Karpas-422 (cell line): ENCODE measurements around the gene DAB1. TPM values are rescaled to one million over a fixed set of nuclear protein-coding genes. Genes with fewer than 3 reads are reported as not detected.

Source experiments
- DNase-seq: peaks from one replicate; pipeline ENCODE4 v3.0.0-alpha.2; 2015
- H2AFZ ChIP-seq: fragments of 200-600 bp; sonication (generic); 2 replicates; pipeline ENCODE4 v1.6.1; 2014; ENCODE audit warnings: antibody characterized with exemption, low read length, mixed read lengths
- H3K27ac ChIP-seq: fragments of 200-600 bp; sonication (generic); 2 replicates; pipeline ENCODE4 v1.5.1; 2014; ENCODE audit warnings: mild to moderate bottlenecking, low read length, moderate library complexity
- H3K27me3 ChIP-seq: fragments of 200-600 bp; sonication (generic); 2 replicates; pipeline ENCODE4 v1.6.1; 2014; ENCODE audit warnings: low read length, mixed read lengths
- H3K36me3 ChIP-seq: fragments of 200-600 bp; sonication (generic); 2 replicates; pipeline ENCODE4 v1.6.1; 2014; ENCODE audit warnings: low read length, mixed read lengths; ENCODE audit not compliant: insufficient read depth
- H3K4me1 ChIP-seq: fragments of 200-600 bp; sonication (generic); 2 replicates; pipeline ENCODE4 v1.6.1; 2014; ENCODE audit warnings: mild to moderate bottlenecking, low read length, mixed read lengths
- H3K4me2 ChIP-seq: fragments of 200-600 bp; sonication (generic); 2 replicates; pipeline ENCODE4 v1.6.1; 2014; ENCODE audit warnings: low read length, low read depth, mild to moderate bottlenecking; ENCODE audit not compliant: poor library complexity, severe bottlenecking
- H3K4me3 ChIP-seq: fragments of 200-600 bp; sonication (generic); 2 replicates; pipeline ENCODE4 v1.5.1; 2014; ENCODE audit warnings: mild to moderate bottlenecking, antibody characterized with exemption, low read length, mixed read lengths
- H3K79me2 ChIP-seq: fragments of 200-600 bp; sonication (generic); 2 replicates; pipeline ENCODE4 v1.6.1; 2014; ENCODE audit warnings: mild to moderate bottlenecking, low read length, mixed read lengths
- H3K9ac ChIP-seq: fragments of 200-600 bp; sonication (generic); 2 replicates; pipeline ENCODE4 v1.6.0; 2014; ENCODE audit warnings: low read length
- H3K9me2 ChIP-seq: fragments of 200-600 bp; sonication (generic), shearing (Covaris generic); replicated peaks from 2 replicates; pipeline ENCODE4 v1.6.0; 2014; ENCODE audit warnings: mild to moderate bottlenecking, low read length, moderate library complexity; ENCODE audit not compliant: insufficient read depth
- H3K9me3 ChIP-seq: fragments of 300-700, 200-600 bp; sonication (generic); 2 replicates; pipeline ENCODE4 v1.6.1; 2014; ENCODE audit warnings: low read length, mixed read lengths
- H4K20me1 ChIP-seq: fragments of 200-600 bp; sonication (generic); 2 replicates; pipeline ENCODE4 v1.6.1; 2014; ENCODE audit warnings: mild to moderate bottlenecking, antibody characterized with exemption, low read length, low read depth; ENCODE audit not compliant: insufficient read depth
- total RNA-seq: library from RNA; depleted of rRNA; stranded (reverse); fragments of >200 nt; shearing (Covaris generic); gene quantifications from 2 replicates; pipeline ENCODE4 v1.2.3, GENCODE V29; 2014; ENCODE audit warnings: low replicate concordance

DAB1 gene
- total RNA-seq, 1 experiment from 2014 or later = 0.78 TPM

- DNase-seq = no peak
- no peak overlapping the region for H3K9ac ChIP-seq
Measured at GRCh38 chr1:57423135-57423655, 665 bp downstream of the DAB1 start.

GRCh38 chr1:57422271-57423134, 1.4 kb downstream of the DAB1 start:
- Histone ChIP-seq H3K4me2 (no peak overlapping the region), H3K36me3 (no peaks in the 10 kb centered on the region), H3K4me1 (no peaks in the 10 kb centered on the region), H2AFZ (no peak overlapping the region), H3K9me2 (no peaks in the 10 kb centered on the region), H3K9ac (no peak overlapping the region), H3K9me3 (no peaks in the 10 kb centered on the region), H3K27ac (no peak overlapping the region), H3K4me3 (no peak overlapping the region), H3K79me2 (no peaks in the 10 kb centered on the region), H3K27me3 (no peaks in the 10 kb centered on the region), H4K20me1 (no peaks in the 10 kb centered on the region)
- DNase-seq = no peak

More at GRCh38 chr1:57423135-57423655, 665 bp downstream of the DAB1 start:
- Histone ChIP-seq H3K4me3 (no peak overlapping the region), H3K9me3 (no peaks in the 10 kb centered on the region), H4K20me1 (no peaks in the 10 kb centered on the region), H3K4me2 (no peak overlapping the region), H3K79me2 (no peaks in the 10 kb centered on the region), H3K9me2 (no peaks in the 10 kb centered on the region), H3K27me3 (no peaks in the 10 kb centered on the region), H3K27ac (no peak overlapping the region), H3K36me3 (no peaks in the 10 kb centered on the region), H2AFZ (no peak overlapping the region), H3K4me1 (no peaks in the 10 kb centered on the region)

- Histone ChIP-seq H2AFZ (no peak overlapping the region), H4K20me1 (no peaks in the 10 kb centered on the region), H3K4me1 (no peaks in the 10 kb centered on the region), H3K4me3 (no peak overlapping the region), H3K9me2 (no peaks in the 10 kb centered on the region), H3K4me2 (no peak overlapping the region), H3K9me3 (no peaks in the 10 kb centered on the region), H3K27me3 (no peaks in the 10 kb centered on the region), H3K9ac (no peak overlapping the region), H3K79me2 (no peaks in the 10 kb centered on the region), H3K36me3 (no peaks in the 10 kb centered on the region), H3K27ac (no peak overlapping the region)
- DNase-seq = no peak
Measured at GRCh38 chr1:57421806-57422205, 2.1 kb downstream of the DAB1 start.

- Histone ChIP-seq H3K36me3 (no peaks in the 10 kb centered on the region), H3K27me3 (no peaks in the 10 kb centered on the region), H3K4me1 (no peaks in the 10 kb centered on the region), H3K9me2 (no peaks in the 10 kb centered on the region), H3K4me2 (no peak overlapping the region), H3K27ac (no peak overlapping the region), H3K4me3 (no peak overlapping the region), H3K9ac (no peak overlapping the region), H4K20me1 (no peaks in the 10 kb centered on the region), H3K79me2 (no peaks in the 10 kb centered on the region), H3K9me3 (no peaks in the 10 kb centered on the region), H2AFZ (no peak overlapping the region)
- no peak for DNase-seq
Measured at GRCh38 chr1:57420981-57421785, 2.7 kb downstream of the DAB1 start.

GRCh38 chr1:57418971-57419370, 4.9 kb downstream of the DAB1 start:
- Histone ChIP-seq H3K4me2 (no peak overlapping the region), H3K4me3 (no peak overlapping the region), H2AFZ (no peak overlapping the region), H3K27me3 (no peaks in the 10 kb centered on the region), H3K4me1 (no peaks in the 10 kb centered on the region), H3K9ac (no peak overlapping the region), H3K36me3 (no peaks in the 10 kb centered on the region), H4K20me1 (no peaks in the 10 kb centered on the region), H3K9me3 (no peaks in the 10 kb centered on the region), H3K9me2 (no peaks in the 10 kb centered on the region), H3K79me2 (no peaks in the 10 kb centered on the region), H3K27ac (no peak overlapping the region)
- no peak for DNase-seq

- Histone ChIP-seq H3K9ac (no peak overlapping the region), H3K79me2 (no peaks in the 10 kb centered on the region), H4K20me1 (no peaks in the 10 kb centered on the region), H3K9me2 (no peaks in the 10 kb centered on the region), H2AFZ (no peak overlapping the region), H3K27me3 (no peaks in the 10 kb centered on the region), H3K36me3 (no peaks in the 10 kb centered on the region), H3K4me2 (no peak overlapping the region), H3K27ac (no peak overlapping the region), H3K4me3 (no peak overlapping the region), H3K9me3 (no peaks in the 10 kb centered on the region), H3K4me1 (no peaks in the 10 kb centered on the region)
- DNase-seq = no peak
Measured at GRCh38 chr1:57411262-57411661, 12.6 kb downstream of the DAB1 start.

GRCh38 chr1:57410508-57410907, 13.4 kb downstream of the DAB1 start:
- H3K27me3 ChIP-seq = no peaks in the 10 kb centered on the region
- no peak overlapping the region for H3K4me3 ChIP-seq
- H3K4me2 ChIP-seq = no peak overlapping the region
- no peaks in the 10 kb centered on the region for H3K9me3 ChIP-seq
- no peaks in the 10 kb centered on the region for H3K36me3 ChIP-seq
- H3K79me2 ChIP-seq = no peaks in the 10 kb centered on the region
- no peak overlapping the region for H3K9ac ChIP-seq
- DNase-seq = no peak
- H3K4me1 ChIP-seq = no peaks in the 10 kb centered on the region
- H3K9me2 ChIP-seq = no peaks in the 10 kb centered on the region
- H2AFZ ChIP-seq = no peak overlapping the region
- H4K20me1 ChIP-seq = no peaks in the 10 kb centered on the region
- no peak overlapping the region for H3K27ac ChIP-seq

- Histone ChIP-seq H3K4me2 (no peak overlapping the region), H3K4me1 (no peaks in the 10 kb centered on the region), H3K79me2 (no peaks in the 10 kb centered on the region), H3K9me3 (no peaks in the 10 kb centered on the region), H3K27me3 (no peaks in the 10 kb centered on the region), H3K9ac (no peak overlapping the region), H3K4me3 (no peak overlapping the region), H4K20me1 (no peaks in the 10 kb centered on the region), H2AFZ (no peak overlapping the region), H3K36me3 (no peaks in the 10 kb centered on the region), H3K9me2 (no peaks in the 10 kb centered on the region), H3K27ac (no peak overlapping the region)
- DNase-seq = no peak
Measured at GRCh38 chr1:57407928-57408327, 15.9 kb downstream of the DAB1 start.
